ENCODE data around the gene KLHL40.

Gene KLHL40

GRCh38 chr3:42657675-42658074 lies 27.7 kb upstream of the KLHL40 start:
- DNase-seq, result no peak

GRCh38 chr3:42658091-42658770 lies 27.1 kb upstream of the KLHL40 start:
- no peak for DNase-seq

- no peak for DNase-seq
These were observed 26.5 kb upstream of the KLHL40 start for GRCh38 chr3:42658771-42659390.

GRCh38 chr3:42659451-42660130 lies 25.7 kb upstream of the KLHL40 start:
- no peak for DNase-seq

- no peak for DNase-seq
These were observed 25.1 kb upstream of the KLHL40 start for GRCh38 chr3:42660131-42660715.

GRCh38 chr3:42660898-42661297 lies 24.4 kb upstream of the KLHL40 start:
- no peak for DNase-seq

GRCh38 chr3:42661593-42662022 lies 23.7 kb upstream of the KLHL40 start:
- no peak for DNase-seq

- DNase-seq, result no peak
These were observed 23.1 kb upstream of the KLHL40 start for GRCh38 chr3:42662037-42662812.

GRCh38 chr3:42662813-42663535 lies 22.4 kb upstream of the KLHL40 start:
- no peak for DNase-seq

GRCh38 chr3:42663581-42664437 lies 21.5 kb upstream of the KLHL40 start:
- DNase-seq, result no peak

GRCh38 chr3:42664438-42664803 lies 20.9 kb upstream of the KLHL40 start:
- no peak for DNase-seq

- DNase-seq, result no peak
These were observed 20.1 kb upstream of the KLHL40 start for GRCh38 chr3:42665050-42665878.

- DNase-seq, result no peak
These were observed 19.3 kb upstream of the KLHL40 start for GRCh38 chr3:42666022-42666421.

- no peak for DNase-seq
These were observed 18.7 kb upstream of the KLHL40 start for GRCh38 chr3:42666577-42666998.

- DNase-seq, result no peak
These were observed 18.2 kb upstream of the KLHL40 start for GRCh38 chr3:42667096-42667522.

GRCh38 chr3:42667523-42668412 lies 17.6 kb upstream of the KLHL40 start:
- DNase-seq, result no peak

- DNase-seq, result no peak
These were observed 16.9 kb upstream of the KLHL40 start for GRCh38 chr3:42668413-42668760.

GRCh38 chr3:42668793-42669217 lies 16.5 kb upstream of the KLHL40 start:
- DNase-seq, result no peak

GRCh38 chr3:42670051-42670576 lies 15.2 kb upstream of the KLHL40 start:
- no peak for DNase-seq
